GM12892 (cell line): Measurements from ENCODE around the gene GNPDA2.

Source experiments
- DNase-seq: peaks from one replicate; pipeline ENCODE4 v3.0.0; 2011; ENCODE audit not compliant: insufficient read length
- FAIRE-seq: peaks from 2 replicates; lab custom pipeline; 2011; peaks lifted over from hg19 to GRCh38; lab: Jason Lieb, UNC
- POLR2A ChIP-seq: IDR thresholded peaks from 2 replicates; pipeline ENCODE4 v1.6.1; 2011; ENCODE audit warnings: low read depth, low read length, control low read depth
- POLR2AphosphoS5 ChIP-seq: IDR thresholded peaks from 2 replicates; pipeline ENCODE4 v1.6.1; 2011; ENCODE audit warnings: low read depth, low read length, control low read depth
- TAF1 ChIP-seq: IDR thresholded peaks from 2 replicates; pipeline ENCODE4 v1.6.1; 2011; ENCODE audit warnings: low read depth, mild to moderate bottlenecking, control low read depth, low read length, borderline replicate concordance

The GNPDA2 gene

GRCh38 chr4:44652002-44652401 lies 74.4 kb downstream of the GNPDA2 start:
- FAIRE-seq: no peak
- no peak for DNase-seq
- TF ChIP-seq POLR2A: no peak
- TF ChIP-seq TAF1: no peak
- TF ChIP-seq POLR2AphosphoS5: no peak
